Vagina (tissue), 2 donors: ENCODE data around the gene AIPL1. TPM values are rescaled to one million over a fixed set of nuclear protein-coding genes. Genes with fewer than 3 reads are reported as not detected.

ENCODE experiments used
- DNase-seq, 2 donors: peaks; one replicate each; pipeline ENCODE4 v3.0.0-alpha.2; 2017; ENCODE audit errors: extremely low spot score in 2 of 2
- H3K27ac ChIP-seq: fragments of 200-600 bp; sonication (generic); one replicate; pipeline ENCODE4 v1.5.1; 2019
- H3K27me3 ChIP-seq: fragments of 200-600 bp; sonication (generic); one replicate; pipeline ENCODE4 v1.5.1; 2019
- H3K36me3 ChIP-seq, 2 donors: fragments of 200-600 bp; sonication (generic); one replicate each; pipeline ENCODE4 v1.5.1; 2017 to 2019
- H3K4me1 ChIP-seq: fragments of 200-600 bp; sonication (generic); one replicate; pipeline ENCODE4 v1.5.1; 2019
- H3K4me3 ChIP-seq, 2 donors: fragments of 200-600 bp; sonication (generic); 1 replicate in 1 of 2; 2 replicates in 1 of 2; pipeline ENCODE4 v1.5.1; 2016 to 2019
- H3K9me3 ChIP-seq: fragments of 200-600 bp; sonication (generic); one replicate; pipeline ENCODE4 v1.5.1; 2019
- POLR2A ChIP-seq, 2 donors: fragments of 450-650 bp; IDR thresholded peaks; one replicate each; pipeline ENCODE4 v1.6.1; 2017; ENCODE audit warnings: antibody characterized with exemption in 2 of 2, mild to moderate bottlenecking in 2 of 2, moderate library complexity in 2 of 2
- POLR2AphosphoS5 ChIP-seq, 2 donors: sonication (generic); formaldehyde crosslinking; IDR thresholded peaks; one replicate each; pipeline ENCODE4 v1.9.0; 2017; ENCODE audit warnings: antibody characterized with exemption in 2 of 2, mild to moderate bottlenecking in 2 of 2, low read depth in 1 of 2; ENCODE audit not compliant: insufficient read depth in 1 of 2
- intact Hi-C: fragments of 100-400 bp; cut with DNase I; formaldehyde crosslinking; loops from one replicate; pipeline ENCODE4 v1.15.1; 2023
- total RNA-seq: library from RNA; depleted of rRNA; stranded (reverse); fragments of >200 nt; gene quantifications from one replicate; pipeline ENCODE4 v1.2.3, GENCODE V29; 2016
- TF ChIP-seq, protein P1 (sequence below), 3 experiments: fragments of 450-650 bp in 2 of 3; fragments of 200-600 bp in 1 of 3; sonication (generic) in 1 of 3; IDR thresholded peaks; one replicate each; pipeline ENCODE4 v1.5.1; 2017 to 2019; ENCODE audit warnings: antibody characterized with exemption in 3 of 3, mild to moderate bottlenecking in 2 of 3, moderate library complexity in 2 of 3

AIPL1 gene
- total RNA-seq, 1 donor from 2014 or later: not detected

DNA sequence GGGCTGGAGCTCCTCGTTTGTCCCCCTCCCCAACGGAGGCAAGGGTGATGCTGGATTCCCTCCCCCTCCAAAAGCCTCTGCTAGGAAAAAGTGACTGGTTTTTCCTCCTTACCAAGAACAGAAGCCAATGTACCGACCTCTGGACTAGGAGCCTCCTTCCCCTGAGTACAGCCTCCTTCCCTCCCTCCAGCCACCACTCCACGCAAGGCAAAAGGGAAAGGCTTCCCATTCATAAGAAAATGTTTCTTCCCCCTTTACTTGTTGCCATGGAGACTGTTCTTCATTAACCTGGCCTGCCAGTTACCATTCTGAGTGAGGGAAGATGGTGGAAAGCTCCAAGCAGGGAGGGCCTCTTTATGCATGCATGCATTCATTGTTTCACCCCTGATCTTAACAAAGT, 5.0 kb upstream of the AIPL1 start:
- no peaks in the 10 kb centered on the region for H3K9me3 ChIP-seq

DNA sequence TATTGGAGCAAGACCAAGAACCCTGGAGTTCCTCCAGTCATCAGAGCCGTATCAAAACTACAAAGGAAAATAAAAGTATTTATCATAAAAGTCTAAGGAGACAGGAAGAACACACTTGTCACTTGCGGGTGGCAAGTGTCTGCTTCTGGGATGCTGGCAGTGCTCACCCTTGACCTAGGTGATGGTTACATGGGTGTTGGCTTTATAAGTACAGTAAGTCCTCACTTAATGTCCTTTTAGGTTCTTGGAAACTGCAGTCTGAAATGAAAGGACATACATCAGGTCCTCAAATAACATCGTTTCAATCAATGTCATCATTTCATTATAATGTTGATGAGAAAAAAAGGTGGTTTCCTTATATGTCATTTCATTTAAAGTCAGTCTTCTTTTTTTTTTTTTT, 3.0 kb upstream of the AIPL1 start:
- H3K27me3 ChIP-seq: no peaks in the 10 kb centered on the region
- no peak overlapping the region for H3K4me3 ChIP-seq
- no peaks in the 10 kb centered on the region for H3K9me3 ChIP-seq
- TF ChIP-seq POLR2AphosphoS5 (IDR thresholded peaks at IDR 0.05; ENCODE audit: insufficient read depth in 1 of 2, low read depth in 1 of 2) (no peak), POLR2A (IDR thresholded peaks at IDR 0.05) (no peak)
- TF ChIP-seq, protein P1, sequence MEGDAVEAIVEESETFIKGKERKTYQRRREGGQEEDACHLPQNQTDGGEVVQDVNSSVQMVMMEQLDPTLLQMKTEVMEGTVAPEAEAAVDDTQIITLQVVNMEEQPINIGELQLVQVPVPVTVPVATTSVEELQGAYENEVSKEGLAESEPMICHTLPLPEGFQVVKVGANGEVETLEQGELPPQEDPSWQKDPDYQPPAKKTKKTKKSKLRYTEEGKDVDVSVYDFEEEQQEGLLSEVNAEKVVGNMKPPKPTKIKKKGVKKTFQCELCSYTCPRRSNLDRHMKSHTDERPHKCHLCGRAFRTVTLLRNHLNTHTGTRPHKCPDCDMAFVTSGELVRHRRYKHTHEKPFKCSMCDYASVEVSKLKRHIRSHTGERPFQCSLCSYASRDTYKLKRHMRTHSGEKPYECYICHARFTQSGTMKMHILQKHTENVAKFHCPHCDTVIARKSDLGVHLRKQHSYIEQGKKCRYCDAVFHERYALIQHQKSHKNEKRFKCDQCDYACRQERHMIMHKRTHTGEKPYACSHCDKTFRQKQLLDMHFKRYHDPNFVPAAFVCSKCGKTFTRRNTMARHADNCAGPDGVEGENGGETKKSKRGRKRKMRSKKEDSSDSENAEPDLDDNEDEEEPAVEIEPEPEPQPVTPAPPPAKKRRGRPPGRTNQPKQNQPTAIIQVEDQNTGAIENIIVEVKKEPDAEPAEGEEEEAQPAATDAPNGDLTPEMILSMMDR (IDR thresholded peaks at IDR 0.05): no peak
- intact Hi-C loops: no loop called here
- no peak for DNase-seq
- no peaks in the 10 kb centered on the region for H3K36me3 ChIP-seq
- H3K4me1 ChIP-seq: no peaks in the 10 kb centered on the region
- no peak overlapping the region for H3K27ac ChIP-seq

More for the DNA sequence above, 5.0 kb upstream of the AIPL1 start:
- no peaks in the 10 kb centered on the region for H3K27me3 ChIP-seq
- TF ChIP-seq, protein P1 (IDR thresholded peaks at IDR 0.05): no peak
- TF ChIP-seq POLR2A (IDR thresholded peaks at IDR 0.05) (no peak), POLR2AphosphoS5 (IDR thresholded peaks at IDR 0.05; ENCODE audit: insufficient read depth in 1 of 2, low read depth in 1 of 2) (no peak)
- no peak overlapping the region for H3K4me3 ChIP-seq
- peaks cover 14% of the 10 kb centered on the region for H3K4me1 ChIP-seq
- intact Hi-C loops: no loop called here
- DNase-seq: no peak
- H3K36me3 ChIP-seq: no peaks in the 10 kb centered on the region
- no peak overlapping the region for H3K27ac ChIP-seq

DNA sequence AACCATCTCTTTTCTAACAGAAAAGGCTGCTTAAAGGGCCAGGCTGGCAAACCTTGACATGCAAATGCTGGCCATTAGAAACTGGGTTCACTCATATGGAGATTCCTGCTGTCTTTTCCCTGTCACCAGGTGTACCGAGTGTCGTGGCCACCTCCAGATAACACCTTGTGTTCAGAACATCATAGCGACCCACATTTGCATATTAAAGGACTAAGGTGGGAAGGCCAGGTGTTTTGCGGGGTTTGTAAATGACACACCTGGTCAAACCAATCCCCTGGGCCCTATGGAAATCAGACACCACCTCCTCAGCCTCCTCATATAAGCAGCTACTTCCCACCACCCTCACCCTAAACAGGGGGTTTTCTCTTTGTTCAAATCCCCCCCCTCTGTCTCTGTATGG, 2.5 kb upstream of the AIPL1 start:
- no peak for DNase-seq
- no peaks in the 10 kb centered on the region for H3K36me3 ChIP-seq
- no peak for TF ChIP-seq POLR2A (IDR thresholded peaks at IDR 0.05)
- TF ChIP-seq, protein P1 (IDR thresholded peaks at IDR 0.05): no peak
- no peak for TF ChIP-seq POLR2AphosphoS5 (IDR thresholded peaks at IDR 0.05; ENCODE audit: insufficient read depth in 1 of 2, low read depth in 1 of 2)
- H3K27me3 ChIP-seq: no peaks in the 10 kb centered on the region
- H3K4me3 ChIP-seq: no peak overlapping the region
- no peaks in the 10 kb centered on the region for H3K9me3 ChIP-seq
- H3K27ac ChIP-seq: no peak overlapping the region
- no peaks in the 10 kb centered on the region for H3K4me1 ChIP-seq
- intact Hi-C loops: no loop called here

DNA sequence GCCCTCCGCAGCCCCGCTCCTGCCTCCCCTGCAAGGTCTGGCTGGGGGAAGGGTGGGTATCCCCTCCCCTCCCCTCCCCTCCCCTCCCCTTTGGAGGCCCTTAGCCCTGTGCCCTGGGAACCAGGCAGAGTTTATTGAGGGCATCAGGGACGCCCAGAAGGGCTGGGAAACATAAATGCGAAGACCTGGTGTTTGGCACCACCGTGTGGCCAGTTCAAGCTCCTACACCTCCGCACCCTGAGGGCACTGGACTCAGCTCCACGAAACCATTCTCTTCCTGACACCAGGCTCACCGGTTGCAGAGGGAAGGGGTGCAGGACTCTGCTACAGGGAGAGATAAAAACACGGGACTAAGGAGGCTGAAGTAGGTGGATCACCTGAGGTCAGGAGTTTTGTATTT, 1.0 kb upstream of the AIPL1 start:
- no peak for DNase-seq

DNA sequence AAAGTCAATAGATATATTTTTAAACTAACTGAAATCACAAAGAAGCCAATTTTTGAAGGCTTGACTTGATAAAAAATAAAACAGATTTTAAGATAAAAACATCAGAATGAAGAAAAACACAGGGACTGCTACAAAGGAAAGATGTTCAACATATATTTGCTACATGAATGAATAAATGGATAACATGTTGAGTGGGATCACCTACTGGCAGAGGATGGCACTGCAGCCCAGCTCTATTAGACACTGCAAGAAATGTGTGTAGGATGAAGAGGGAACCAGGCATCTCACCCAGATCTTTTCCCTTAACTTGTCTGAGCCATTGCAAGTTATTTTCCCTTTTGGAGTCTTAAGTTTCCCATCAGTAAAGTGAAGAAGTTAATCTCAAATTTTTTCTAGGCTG, 4.2 kb downstream of the AIPL1 start:
- Histone ChIP-seq H3K27me3 (no peaks in the 10 kb centered on the region), H3K36me3 (no peaks in the 10 kb centered on the region), H3K4me1 (no peaks in the 10 kb centered on the region), H3K4me3 (no peak overlapping the region), H3K27ac (no peak overlapping the region), H3K9me3 (no peaks in the 10 kb centered on the region)
- no peak for DNase-seq
- no peak for TF ChIP-seq POLR2A (IDR thresholded peaks at IDR 0.05)
- TF ChIP-seq, protein P1 (IDR thresholded peaks at IDR 0.05): no peak
- no peak for TF ChIP-seq POLR2AphosphoS5 (IDR thresholded peaks at IDR 0.05; ENCODE audit: insufficient read depth in 1 of 2, low read depth in 1 of 2)
- intact Hi-C loops: no loop called here

More for the DNA sequence above, 1.0 kb upstream of the AIPL1 start:
- Histone ChIP-seq H3K27ac (no peak overlapping the region), H3K9me3 (no peaks in the 10 kb centered on the region), H3K4me1 (no peaks in the 10 kb centered on the region), H3K4me3 (no peak overlapping the region), H3K27me3 (no peaks in the 10 kb centered on the region), H3K36me3 (no peaks in the 10 kb centered on the region)
- intact Hi-C loops: no loop called here
- TF ChIP-seq POLR2A (IDR thresholded peaks at IDR 0.05) (no peak), POLR2AphosphoS5 (IDR thresholded peaks at IDR 0.05; ENCODE audit: insufficient read depth in 1 of 2, low read depth in 1 of 2) (no peak)
- TF ChIP-seq, protein P1 (IDR thresholded peaks at IDR 0.05): peak in 2 of 3 experiments; percentile 57 to 61
